CD14-positive monocyte (primary cell): ENCODE measurements around the gene ACOT7. TPM values are rescaled to one million over a fixed set of nuclear protein-coding genes. Genes with fewer than 3 reads are reported as not detected.
"Not testable (repeated sequence)": the region's sequence is repeated elsewhere in the genome, so short reads cannot be mapped to it uniquely, and the experiment has no call there.

ENCODE experiments used
- DNase-seq, 3 donors: peaks; one replicate each; pipeline ENCODE4 v3.0.0-alpha.2; 2011 to 2022
- H2AFZ ChIP-seq: 2 replicates; pipeline ENCODE4 v1.6.0; 2012; ENCODE audit warnings: mild to moderate bottlenecking, low read depth, low read length, inconsistent platforms; ENCODE audit not compliant: insufficient read depth, poor library complexity, severe bottlenecking
- H3K27ac ChIP-seq, 2 donors: 1 replicate in 1 of 2; 2 replicates in 1 of 2; pipeline ENCODE4 v1.5.1; 2012 to 2013; ENCODE audit warnings: low read length in 2 of 2, control low read depth in 1 of 2, inconsistent platforms in 1 of 2, low read depth in 1 of 2, mild to moderate bottlenecking in 1 of 2
- H3K27me3 ChIP-seq, 2 donors: one replicate each; pipeline versions ENCODE4 v1.6.0 to v1.6.1; 2011 to 2013; ENCODE audit warnings: low read length in 2 of 2; ENCODE audit not compliant: control insufficient read depth in 2 of 2, insufficient read depth in 2 of 2
- H3K36me3 ChIP-seq, 2 donors: replicated peaks in 1 of 2; 1 replicate in 1 of 2; 2 replicates in 1 of 2; pipeline versions ENCODE4 v1.5.1 to v1.6.1; 2012 to 2013; ENCODE audit warnings: low read length in 2 of 2, control low read depth in 1 of 2, inconsistent platforms in 1 of 2, mild to moderate bottlenecking in 1 of 2; ENCODE audit not compliant: insufficient read depth in 2 of 2, control insufficient read depth in 1 of 2
- H3K4me1 ChIP-seq, 2 donors: 1 replicate in 1 of 2; 2 replicates in 1 of 2; pipeline versions ENCODE4 v1.5.1 to v1.6.1; 2012 to 2013; ENCODE audit warnings: low read length in 2 of 2, control low read depth in 1 of 2, inconsistent platforms in 1 of 2, mild to moderate bottlenecking in 1 of 2, moderate library complexity in 1 of 2; ENCODE audit not compliant: insufficient read depth in 2 of 2, control insufficient read depth in 1 of 2
- H3K4me2 ChIP-seq: replicated peaks from 2 replicates; pipeline ENCODE3; 2012; ENCODE audit warnings: low read length, moderate library complexity, mild to moderate bottlenecking; ENCODE audit not compliant: poor library complexity, severe bottlenecking; ENCODE audit errors: extremely low read depth
- H3K4me3 ChIP-seq, 3 experiments: fragments of 200-600 bp in 1 of 3; sonication (generic) in 1 of 3; replicated peaks in 1 of 3; 1 replicate in 2 of 3; 2 replicates in 1 of 3; pipeline ENCODE4 v1.5.1; 2011 to 2013; ENCODE audit warnings: low read length in 3 of 3, mild to moderate bottlenecking in 3 of 3, control low read depth in 2 of 3, low read depth in 2 of 3, inconsistent platforms in 1 of 3, moderate library complexity in 1 of 3
- H3K79me2 ChIP-seq: 2 replicates; pipeline ENCODE4 v1.6.0; 2012; ENCODE audit warnings: mild to moderate bottlenecking, control low read depth, inconsistent platforms, low read length, moderate library complexity; ENCODE audit not compliant: insufficient read depth
- H3K9ac ChIP-seq: 2 replicates; pipeline ENCODE4 v1.6.0; 2017; ENCODE audit warnings: low read length, mild to moderate bottlenecking; ENCODE audit not compliant: insufficient read depth, poor library complexity, severe bottlenecking
- H3K9me3 ChIP-seq, 2 donors: replicated peaks in 1 of 2; 1 replicate in 1 of 2; 2 replicates in 1 of 2; pipeline versions ENCODE4 v1.5.1 to v1.6.1; 2012 to 2013; ENCODE audit warnings: low read length in 2 of 2, control low read depth in 1 of 2; ENCODE audit not compliant: control insufficient read depth in 1 of 2, insufficient read depth in 1 of 2
- H4K20me1 ChIP-seq: 2 replicates; pipeline ENCODE4 v1.6.0; 2012; ENCODE audit warnings: mild to moderate bottlenecking, low read length, control low read depth, moderate library complexity; ENCODE audit not compliant: insufficient read depth
- H3K27ac Mint-ChIP-seq, 7 donors: one replicate each; pipeline ENCODE4 v1.8.0; 2020; ENCODE audit warnings: mild to moderate bottlenecking in 7 of 7, mixed read lengths in 7 of 7, moderate library complexity in 6 of 7, inconsistent platforms in 2 of 7
- H3K27me3 Mint-ChIP-seq, 3 donors: one replicate each; pipeline ENCODE4 v1.8.0; 2021 to 2022; ENCODE audit warnings: low read depth in 3 of 3, mild to moderate bottlenecking in 3 of 3, mixed read lengths in 3 of 3, moderate library complexity in 3 of 3, inconsistent platforms in 1 of 3
- H3K36me3 Mint-ChIP-seq, 2 donors: one replicate each; pipeline ENCODE4 v1.8.0; 2020; ENCODE audit warnings: mixed read lengths in 2 of 2, inconsistent platforms in 1 of 2, mild to moderate bottlenecking in 1 of 2
- H3K4me1 Mint-ChIP-seq: one replicate; pipeline ENCODE4 v1.8.0; 2020; ENCODE audit warnings: mild to moderate bottlenecking, mixed read lengths
- H3K4me3 Mint-ChIP-seq, 2 donors: one replicate each; pipeline ENCODE4 v1.8.0; 2020; ENCODE audit warnings: mild to moderate bottlenecking in 2 of 2, mixed read lengths in 2 of 2, moderate library complexity in 1 of 2
- H3K9me3 Mint-ChIP-seq, 7 donors: one replicate each; pipeline ENCODE4 v1.8.0; 2020 to 2022; ENCODE audit warnings: mixed read lengths in 7 of 7, mild to moderate bottlenecking in 6 of 7, moderate library complexity in 6 of 7, inconsistent platforms in 2 of 7
- WGBS: methylation state at CpG from one replicate; pipeline ENCODE4 v1.1.5; 2013; ENCODE audit warnings: missing lambda C conversion rate; ENCODE audit not compliant: insufficient coverage; 5-methylcytosine and 5-hydroxymethylcytosine counted together
- intact Hi-C, 2 donors: fragments of 100-400 bp; cut with micrococcal nuclease; formaldehyde crosslinking; loops; one replicate each; pipeline versions ENCODE4 v1.15.0 to v1.15.1; 2023
- polyA plus RNA-seq, 3 donors: library from polyadenylated mRNA; depleted of rRNA in 1 of 3; unstranded in 2 of 3; stranded (reverse) in 1 of 3; fragments of 300-500 nt in 2 of 3; fragments of >200 nt in 1 of 3; fragmentation: Illumina TruSeq in 2 of 3; gene quantifications; 1 replicate in 2 of 3; 2 replicates in 1 of 3; pipeline ENCODE4 v1.2.3, GENCODE V29; 2012 to 2021
- TF ChIP-seq, protein P1 (sequence below): fragments of 200-600 bp; IDR thresholded peaks from one replicate; pipeline ENCODE4 v1.8.0; 2022; ENCODE audit warnings: antibody characterized with exemption, mild to moderate bottlenecking

ACOT7 gene
- polyA plus RNA-seq, 3 donors: 0.63 to 4.3 (median 1.4) TPM

DNA sequence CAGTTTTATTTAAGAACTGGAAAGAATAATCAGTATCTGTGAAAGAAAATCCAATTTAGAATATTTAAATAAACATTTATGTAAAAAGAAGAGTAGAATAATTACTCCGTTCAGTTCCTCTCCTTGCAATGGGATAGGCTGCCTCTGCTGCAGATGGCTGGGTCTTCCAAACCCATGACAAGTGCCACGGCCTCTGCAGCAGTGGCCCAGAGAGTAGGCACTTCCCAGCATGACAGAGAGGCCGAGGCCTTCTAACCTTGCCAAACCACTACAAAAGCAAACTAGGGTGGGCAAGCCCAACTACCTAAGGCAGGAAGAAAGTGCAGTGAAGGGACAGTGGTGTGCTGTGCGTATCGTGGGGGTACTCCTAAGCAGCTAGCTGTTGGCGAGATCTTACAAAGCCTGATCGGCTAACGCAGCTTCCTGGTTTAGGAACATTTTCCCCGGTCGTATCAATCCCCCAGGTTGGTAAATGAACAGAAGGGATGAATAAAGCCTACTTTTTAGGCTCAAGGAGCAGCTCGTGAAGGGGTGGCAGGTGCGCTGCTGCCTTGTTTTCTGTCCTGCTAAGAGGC is 172.3 kb downstream of the ACOT7 start:
- no peak overlapping the region for H3K9ac ChIP-seq
- H3K4me3 ChIP-seq: no peak overlapping the region
- peaks cover 3 to 6% (median 4%) of the 10 kb centered on the region in 3 donors for H3K27me3 Mint-ChIP-seq
- no peak overlapping the region for H2AFZ ChIP-seq
- no peaks in the 10 kb centered on the region for H3K9me3 ChIP-seq
- H3K36me3 ChIP-seq: peaks cover 28 to 50% of the 10 kb centered on the region in 2 donors
- TF ChIP-seq, protein P1, sequence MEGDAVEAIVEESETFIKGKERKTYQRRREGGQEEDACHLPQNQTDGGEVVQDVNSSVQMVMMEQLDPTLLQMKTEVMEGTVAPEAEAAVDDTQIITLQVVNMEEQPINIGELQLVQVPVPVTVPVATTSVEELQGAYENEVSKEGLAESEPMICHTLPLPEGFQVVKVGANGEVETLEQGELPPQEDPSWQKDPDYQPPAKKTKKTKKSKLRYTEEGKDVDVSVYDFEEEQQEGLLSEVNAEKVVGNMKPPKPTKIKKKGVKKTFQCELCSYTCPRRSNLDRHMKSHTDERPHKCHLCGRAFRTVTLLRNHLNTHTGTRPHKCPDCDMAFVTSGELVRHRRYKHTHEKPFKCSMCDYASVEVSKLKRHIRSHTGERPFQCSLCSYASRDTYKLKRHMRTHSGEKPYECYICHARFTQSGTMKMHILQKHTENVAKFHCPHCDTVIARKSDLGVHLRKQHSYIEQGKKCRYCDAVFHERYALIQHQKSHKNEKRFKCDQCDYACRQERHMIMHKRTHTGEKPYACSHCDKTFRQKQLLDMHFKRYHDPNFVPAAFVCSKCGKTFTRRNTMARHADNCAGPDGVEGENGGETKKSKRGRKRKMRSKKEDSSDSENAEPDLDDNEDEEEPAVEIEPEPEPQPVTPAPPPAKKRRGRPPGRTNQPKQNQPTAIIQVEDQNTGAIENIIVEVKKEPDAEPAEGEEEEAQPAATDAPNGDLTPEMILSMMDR: no peak
- no peak overlapping the region for H3K4me2 ChIP-seq
- H3K27ac ChIP-seq: no peak overlapping the region
- H3K36me3 Mint-ChIP-seq: peaks cover 48 to 56% of the 10 kb centered on the region in 2 donors
- intact Hi-C loops: no loop called here
- H3K4me3 Mint-ChIP-seq: no peak overlapping the region
- H3K27ac Mint-ChIP-seq: no peak overlapping the region
- H3K79me2 ChIP-seq: no peaks in the 10 kb centered on the region
- H3K27me3 ChIP-seq: no peaks in the 10 kb centered on the region
- H3K4me1 Mint-ChIP-seq: no peaks in the 10 kb centered on the region
- H3K9me3 Mint-ChIP-seq: no peaks in the 10 kb centered on the region
- no peaks in the 10 kb centered on the region for H3K4me1 ChIP-seq
- no peaks in the 10 kb centered on the region for H4K20me1 ChIP-seq
- no peak for DNase-seq
- 97% methylated on average over 9 of the region's 12 CpGs for WGBS

DNA sequence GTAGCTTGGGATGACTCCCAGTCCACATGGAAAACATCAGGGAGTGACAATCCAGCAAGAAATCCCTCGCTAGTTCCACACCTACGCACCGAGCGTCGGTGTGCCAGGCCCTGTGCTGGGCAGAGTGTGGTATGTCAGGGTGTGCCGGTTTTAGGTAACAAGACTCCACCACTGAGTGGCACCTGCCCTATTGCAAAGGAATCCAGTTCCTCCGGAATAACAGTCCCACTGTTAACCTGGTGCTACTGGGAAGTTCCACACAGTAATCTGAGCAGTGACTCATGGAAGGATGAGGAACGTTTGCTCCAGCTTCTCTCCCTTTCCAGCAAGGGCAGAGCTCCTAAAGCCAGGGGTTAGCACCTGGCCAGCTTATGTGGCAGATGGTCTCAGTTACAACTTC is 173.3 kb downstream of the ACOT7 start:
- H3K4me1 Mint-ChIP-seq: no peaks in the 10 kb centered on the region

DNA sequence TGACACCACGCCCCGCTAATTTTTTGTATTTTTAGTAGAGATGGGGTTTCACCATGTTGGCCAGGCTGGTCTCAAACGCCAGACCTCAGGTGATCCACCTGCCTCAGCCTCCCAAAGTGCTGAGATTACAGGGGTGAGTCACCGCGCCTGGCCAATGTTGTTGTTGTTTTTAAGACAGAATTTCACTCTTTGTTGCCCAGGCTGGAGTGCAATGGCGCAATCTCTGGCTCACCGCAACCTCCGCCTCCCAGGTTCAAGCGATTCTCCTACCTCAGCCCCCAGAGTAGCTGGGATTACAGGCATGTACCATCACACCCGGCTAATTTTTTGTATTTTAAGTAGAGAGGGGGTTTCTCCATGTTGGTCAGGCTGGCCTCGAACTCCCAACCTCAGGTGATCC is 173.9 kb downstream of the ACOT7 start:
- H3K4me3 Mint-ChIP-seq, H3K27ac ChIP-seq, H3K79me2 ChIP-seq, H3K4me1 ChIP-seq, H3K27ac Mint-ChIP-seq, H2AFZ ChIP-seq, H3K9me3 ChIP-seq, H3K9ac ChIP-seq, DNase-seq, H3K27me3 ChIP-seq, H3K4me1 Mint-ChIP-seq, H3K4me3 ChIP-seq, H4K20me1 ChIP-seq, H3K9me3 Mint-ChIP-seq, H3K4me2 ChIP-seq: not testable (repeated sequence)
- intact Hi-C loops: loop anchor here in 1 of 2 donors (5.0 kb wide), 1 partner anchor 48 kb away; no protein-coding TSS in a partner anchor
- Mint-ChIP-seq H3K27me3 (peaks cover 6 to 15% (median 11%) of the 10 kb centered on the region in 3 donors), H3K36me3 (peaks cover 32 to 39% of the 10 kb centered on the region in 2 donors)
- peaks cover 16 to 33% of the 10 kb centered on the region in 2 donors for H3K36me3 ChIP-seq
- 100% methylated on average over 1 of the region's 11 CpGs for WGBS

More for the DNA sequence above, 173.3 kb downstream of the ACOT7 start:
- Mint-ChIP-seq H3K9me3 (no peaks in the 10 kb centered on the region), H3K27me3 (peaks cover 4 to 11% (median 11%) of the 10 kb centered on the region in 3 donors), H3K27ac (no peak overlapping the region), H3K4me3 (no peak overlapping the region), H3K36me3 (peaks cover 38 to 45% of the 10 kb centered on the region in 2 donors)
- no peaks in the 10 kb centered on the region for H3K79me2 ChIP-seq
- H3K9me3 ChIP-seq: no peaks in the 10 kb centered on the region
- WGBS: 88% methylated on average over 7 of the region's 8 CpGs
- intact Hi-C loops: no loop called here
- TF ChIP-seq, protein P1: no peak
- no peak overlapping the region for H3K9ac ChIP-seq
- no peak overlapping the region for H3K4me2 ChIP-seq
- no peaks in the 10 kb centered on the region for H4K20me1 ChIP-seq
- no peaks in the 10 kb centered on the region for H3K27me3 ChIP-seq
- peaks cover 22 to 39% of the 10 kb centered on the region in 2 donors for H3K36me3 ChIP-seq
- H3K4me3 ChIP-seq: no peak overlapping the region
- no peak for DNase-seq
- no peak overlapping the region for H2AFZ ChIP-seq
- no peak overlapping the region for H3K27ac ChIP-seq
- no peaks in the 10 kb centered on the region for H3K4me1 ChIP-seq
